GM19193 (cell line): ENCODE measurements around the gene PHLPP1.

Source experiments
- POLR2A ChIP-seq: IDR thresholded peaks from 4 replicates; pipeline ENCODE4 v1.6.1; 2011; ENCODE audit not compliant: insufficient read depth, insufficient read length; ENCODE audit errors: extremely low read depth

Gene PHLPP1

GRCh38 chr18:62729487-62730386 lies 14.4 kb downstream of the PHLPP1 start:
- no peak for TF ChIP-seq POLR2A

- TF ChIP-seq POLR2A, result no peak
These were observed 15.6 kb downstream of the PHLPP1 start for GRCh38 chr18:62730941-62731340.

GRCh38 chr18:62732617-62733016 lies 17.3 kb downstream of the PHLPP1 start:
- TF ChIP-seq POLR2A, result no peak

- no peak for TF ChIP-seq POLR2A
These were observed 18.9 kb downstream of the PHLPP1 start for GRCh38 chr18:62734290-62734689.

GRCh38 chr18:62735387-62735786 lies 20.0 kb downstream of the PHLPP1 start:
- TF ChIP-seq POLR2A, result no peak

GRCh38 chr18:62736077-62736855 lies 20.9 kb downstream of the PHLPP1 start:
- TF ChIP-seq POLR2A, result no peak

GRCh38 chr18:62737241-62737873 lies 22.0 kb downstream of the PHLPP1 start:
- TF ChIP-seq POLR2A, result no peak

- no peak for TF ChIP-seq POLR2A
These were observed 23.3 kb downstream of the PHLPP1 start for GRCh38 chr18:62738639-62739038.

GRCh38 chr18:62739911-62740310 lies 24.6 kb downstream of the PHLPP1 start:
- TF ChIP-seq POLR2A, result no peak

- no peak for TF ChIP-seq POLR2A
These were observed 25.8 kb downstream of the PHLPP1 start for GRCh38 chr18:62741118-62741566.

- TF ChIP-seq POLR2A, result no peak
These were observed 26.2 kb downstream of the PHLPP1 start for GRCh38 chr18:62741584-62741983.

- TF ChIP-seq POLR2A, result no peak
These were observed 29.0 kb downstream of the PHLPP1 start for GRCh38 chr18:62744076-62744968.

- TF ChIP-seq POLR2A, result no peak
These were observed 29.9 kb downstream of the PHLPP1 start for GRCh38 chr18:62745089-62745751.

- TF ChIP-seq POLR2A, result no peak
These were observed 34.0 kb downstream of the PHLPP1 start for GRCh38 chr18:62749389-62749788.
